HepG2 (cell line): ENCODE measurements around the gene TLR2. TPM values are rescaled to one million over a fixed set of nuclear protein-coding genes. Genes with fewer than 3 reads are reported as not detected.

Experiments
- ATAC-seq: fragments of 200-7000 bp; cut with Tn5 transposase; 3 replicates; pipeline ENCODE4 v1.9.1; 2020; ENCODE audit warnings: mild to moderate bottlenecking, moderate library complexity
- BruUV-seq: library from RNA; stranded (reverse); fragments of 400-500 nt; replicated peaks from 2 replicates; lab custom pipeline; 2021; lab: Mats Ljungman, UMichigan
- CTCF ChIA-PET: fragments of 300-600 bp; formaldehyde crosslinking; extraction: SDS; loops from one replicate; lab custom pipeline; 2021; ENCODE audit warnings: low total read pairs, inconsistent platforms, low intra/inter-chr PET ratio; lab: Yijun Ruan, JAX
- POLR2A ChIA-PET: fragments of 350-600 bp; sonication (Branson Sonifier 250); formaldehyde crosslinking; loops from one replicate; lab custom pipeline; 2020; ENCODE audit warnings: antibody characterized with exemption, inconsistent platforms; lab: Yijun Ruan, JAX
- DNase-seq: peaks from one replicate; pipeline ENCODE4 v3.0.0-alpha.2; 2015; ENCODE audit warnings: low spot score
- FAIRE-seq: peaks from 3 replicates; lab custom pipeline; 2011; peaks lifted over from hg19 to GRCh38; lab: Jason Lieb, UNC
- H2AFZ ChIP-seq: one replicate; pipeline ENCODE4 v1.6.1; 2011; ENCODE audit warnings: low read length, inconsistent platforms
- H3K27ac ChIP-seq: fragments of 300-600 bp; 3 replicates; pipeline ENCODE4 v1.8.0; 2011; ENCODE audit warnings: mixed run types, mild to moderate bottlenecking, mixed read lengths, low read length, inconsistent platforms; ENCODE audit not compliant: insufficient read depth; ENCODE audit errors: extremely low read length
- H3K27me3 ChIP-seq, 2 experiments: fragments of 200-600 bp in 1 of 2; 2 replicates in 1 of 2; 3 replicates in 1 of 2; pipeline versions ENCODE4 v1.6.0 to v1.8.0; 2011; ENCODE audit warnings: low read length in 2 of 2, mild to moderate bottlenecking in 2 of 2, moderate library complexity in 2 of 2, inconsistent platforms in 1 of 2; ENCODE audit not compliant: insufficient read depth in 2 of 2, control insufficient read depth in 1 of 2
- H3K36me3 ChIP-seq, 2 experiments: fragments of 200-600 bp in 1 of 2; replicated peaks in 1 of 2; 2 replicates in 1 of 2; 3 replicates in 1 of 2; pipeline versions ENCODE4 v1.5.1 to v1.8.0; 2011; ENCODE audit warnings: low read length in 2 of 2, inconsistent platforms in 1 of 2; ENCODE audit not compliant: insufficient read depth in 2 of 2, control insufficient read depth in 1 of 2
- H3K4me1 ChIP-seq: 2 replicates; pipeline ENCODE4 v1.5.1; 2012; ENCODE audit warnings: low read length, inconsistent platforms; ENCODE audit not compliant: insufficient read depth
- H3K4me2 ChIP-seq: 2 replicates; pipeline ENCODE4 v1.6.0; 2011; ENCODE audit warnings: low read depth, low read length, inconsistent platforms
- H3K4me3 ChIP-seq, 3 experiments: fragments of 200-600 bp in 1 of 3; sonication (generic), shearing (Covaris generic) in 1 of 3; replicated peaks in 1 of 3; 2 replicates each; pipeline ENCODE4 v1.5.1; 2011 to 2016; ENCODE audit warnings: low read length in 3 of 3, inconsistent platforms in 2 of 3, low read depth in 2 of 3, mild to moderate bottlenecking in 2 of 3, control low read depth in 1 of 3, mixed read lengths in 1 of 3; ENCODE audit not compliant: insufficient read depth in 1 of 3
- H3K79me2 ChIP-seq: one replicate; pipeline ENCODE4 v1.6.1; 2011; ENCODE audit warnings: low read length, inconsistent platforms; ENCODE audit not compliant: insufficient read depth
- H3K9ac ChIP-seq: 2 replicates; pipeline ENCODE4 v1.6.0; 2011; ENCODE audit warnings: mild to moderate bottlenecking, low read depth, low read length, inconsistent platforms; ENCODE audit not compliant: insufficient read depth
- H3K9me3 ChIP-seq: 2 replicates; pipeline ENCODE4 v1.5.1; 2012; ENCODE audit warnings: mild to moderate bottlenecking, low read length
- H4K20me1 ChIP-seq: 2 replicates; pipeline ENCODE4 v1.6.0; 2011; ENCODE audit warnings: inconsistent platforms, mild to moderate bottlenecking, low read length, moderate library complexity; ENCODE audit not compliant: insufficient read depth
- CENPT ChIP-seq: sonication (generic); formaldehyde crosslinking; IDR thresholded peaks from 2 replicates; pipeline ENCODE4 v1.8.0; 2022; ENCODE audit warnings: low read depth, mild to moderate bottlenecking, moderate library complexity, missing genetic modification reagents
- CREM ChIP-seq, 2 experiments: sonication (generic) in 1 of 2; formaldehyde crosslinking in 1 of 2; IDR thresholded peaks; 2 replicates each; pipeline versions ENCODE4 v1.4.0 to v1.6.1; 2016 to 2020; ENCODE audit warnings: antibody characterized with exemption in 1 of 2, mild to moderate bottlenecking in 1 of 2, missing genetic modification reagents in 1 of 2
- ETV6 ChIP-seq: sonication (generic); formaldehyde crosslinking; conservative IDR thresholded peaks from 2 replicates; pipeline ENCODE4 v1.4.0; 2020; ENCODE audit warnings: missing genetic modification reagents
- HCFC1 ChIP-seq: fragments of 150-350 bp; IDR thresholded peaks from 2 replicates; pipeline ENCODE4 v1.6.1; 2014; ENCODE audit warnings: low read depth, low read length
- HOXA7 ChIP-seq: sonication (generic); formaldehyde crosslinking; IDR thresholded peaks from 2 replicates; pipeline ENCODE4 v1.8.1; 2022; ENCODE audit warnings: mild to moderate bottlenecking, missing genetic modification reagents, moderate library complexity
- JARID2 ChIP-seq: sonication (generic); formaldehyde crosslinking; IDR thresholded peaks from 2 replicates; pipeline ENCODE4 v1.8.1; 2023; ENCODE audit warnings: missing genetic modification reagents, inconsistent platforms; ENCODE audit not compliant: insufficient replicate concordance
- MYNN ChIP-seq: sonication (generic); formaldehyde crosslinking; IDR thresholded peaks from 2 replicates; pipeline ENCODE4 v1.4.0; 2020; ENCODE audit warnings: mild to moderate bottlenecking, low read depth, missing genetic modification reagents
- PAX8 ChIP-seq: sonication (generic); formaldehyde crosslinking; IDR thresholded peaks from 2 replicates; pipeline ENCODE4 v1.8.0; 2022; ENCODE audit warnings: mild to moderate bottlenecking, missing genetic modification reagents, borderline replicate concordance
- RFX1 ChIP-seq: fragments of 450-650 bp; IDR thresholded peaks from 2 replicates; pipeline ENCODE4 v1.6.1; 2017
- SCMH1 ChIP-seq: sonication (generic); formaldehyde crosslinking; IDR thresholded peaks from 2 replicates; pipeline ENCODE4 v1.9.0; 2021; ENCODE audit warnings: missing genetic modification reagents, mild to moderate bottlenecking, borderline replicate concordance
- ZNF383 ChIP-seq: sonication (generic); formaldehyde crosslinking; IDR thresholded peaks from 2 replicates; pipeline ENCODE4 v1.4.0; 2020; ENCODE audit warnings: missing genetic modification reagents, mild to moderate bottlenecking, borderline replicate concordance
- ZNF772 ChIP-seq: sonication (generic); formaldehyde crosslinking; IDR thresholded peaks from 2 replicates; pipeline ENCODE4 v1.5.0; 2020; ENCODE audit warnings: mild to moderate bottlenecking, missing genetic modification reagents
- WGBS: methylation state at CpG from one replicate; pipeline ENCODE4 v1.1.6; 2017; ENCODE audit warnings: low lambda C conversion rate; 5-methylcytosine and 5-hydroxymethylcytosine counted together
- in situ Hi-C: cut with HindIII; loops from 2 replicates; pipeline ENCODE4 v1.10.0; 2017; ENCODE audit warnings: low pct_unique_long_range_greater_than_20kb; ENCODE audit not compliant: extremely low pct_ligation_motif_present
- intact Hi-C: fragments of 100-400 bp; cut with micrococcal nuclease; formaldehyde crosslinking; loops from one replicate; pipeline ENCODE4 v1.10.0; 2022; ENCODE audit not compliant: unreplicated experiment
- polyA plus RNA-seq, 8 experiments: library from polyadenylated mRNA; depleted of rRNA in 3 of 8; stranded (reverse) in 7 of 8; unstranded in 1 of 8; fragments of >200 nt; fragmentation: Illumina TruSeq in 4 of 8; extraction: Trizol in 4 of 8; gene quantifications; 2 replicates each; pipeline versions ENCODE4 v1.2.1 to v1.2.3, GENCODE V29; 2011 to 2016; ENCODE audit warnings: low read depth in 4 of 8, missing spikeins in 1 of 8, mixed read lengths in 1 of 8; ENCODE audit not compliant: insufficient read depth in 1 of 8
- total RNA-seq, 5 experiments: library from RNA; depleted of rRNA; stranded (reverse); fragments of >200 nt; fragmentation: Illumina TruSeq; extraction: Trizol; gene quantifications; 2 replicates each; pipeline ENCODE4 v1.2.3, GENCODE V29; 2016; ENCODE audit warnings: low read depth in 1 of 5
- TF ChIP-seq, protein P1 (sequence below): sonication (generic); formaldehyde crosslinking; IDR thresholded peaks from 2 replicates; pipeline ENCODE4 v1.8.0; 2022; ENCODE audit warnings: missing genetic modification reagents, mild to moderate bottlenecking, inconsistent platforms, borderline replicate concordance
- TF ChIP-seq, protein P2 (sequence below): IDR thresholded peaks from 2 replicates; pipeline ENCODE4 v1.6.1; 2012; ENCODE audit warnings: low read depth, low read length, improper control_type of control experiment
- TF ChIP-seq, protein P3 (sequence below): sonication (generic); formaldehyde crosslinking; conservative IDR thresholded peaks from 2 replicates; pipeline ENCODE4 v1.4.0; 2020; ENCODE audit warnings: missing genetic modification reagents
- TF ChIP-seq, protein P4 (sequence below): sonication (generic); formaldehyde crosslinking; IDR thresholded peaks from 2 replicates; pipeline ENCODE4 v1.9.0; 2021; ENCODE audit warnings: missing genetic modification reagents, borderline replicate concordance

The TLR2 gene
- total and polyA plus RNA-seq, 2 of the 13 experiments (the other 11 are each of a cell fraction or from before 2014, with no cell fraction given): 0.63 to 0.73 TPM

DNA sequence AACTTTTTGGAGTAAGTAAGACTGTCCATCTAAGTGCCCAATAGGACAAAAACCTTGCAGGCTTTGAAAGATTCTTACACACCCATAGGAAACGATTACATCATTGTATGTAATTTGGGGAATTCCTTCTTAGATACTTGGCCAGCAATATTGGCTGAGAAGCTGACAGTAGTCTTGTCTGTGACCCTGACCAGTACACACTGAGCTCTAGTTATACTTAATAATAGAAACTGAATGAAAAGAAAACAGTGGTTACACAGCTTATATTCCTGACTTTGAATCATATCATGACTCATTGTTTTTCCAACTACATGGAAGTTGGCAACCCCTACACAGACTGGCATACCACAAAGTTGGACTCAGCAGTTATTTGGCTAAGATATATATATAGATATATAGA lies 7.1 kb upstream of the TLR2 start (continued):
- TF ChIP-seq, protein P1, sequence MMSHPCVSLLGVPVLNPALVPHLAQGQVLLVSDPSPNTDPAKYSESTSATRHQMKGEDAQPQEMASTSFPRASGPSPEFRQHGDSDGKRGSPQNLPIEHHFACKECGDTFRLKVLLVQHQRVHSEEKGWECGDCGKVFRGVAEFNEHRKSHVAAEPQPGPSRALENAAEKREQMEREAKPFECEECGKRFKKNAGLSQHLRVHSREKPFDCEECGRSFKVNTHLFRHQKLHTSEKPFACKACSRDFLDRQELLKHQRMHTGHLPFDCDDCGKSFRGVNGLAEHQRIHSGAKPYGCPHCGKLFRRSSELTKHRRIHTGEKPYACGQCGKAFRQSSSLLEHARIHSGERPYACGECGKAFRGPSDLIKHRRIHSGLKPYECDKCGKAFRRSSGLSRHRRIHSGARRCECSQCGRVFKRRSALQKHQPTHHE (CRISPR knock-in tag): no peak
- TF ChIP-seq HCFC1 (no peak), JARID2 (CRISPR knock-in tag) (no peak)

DNA sequence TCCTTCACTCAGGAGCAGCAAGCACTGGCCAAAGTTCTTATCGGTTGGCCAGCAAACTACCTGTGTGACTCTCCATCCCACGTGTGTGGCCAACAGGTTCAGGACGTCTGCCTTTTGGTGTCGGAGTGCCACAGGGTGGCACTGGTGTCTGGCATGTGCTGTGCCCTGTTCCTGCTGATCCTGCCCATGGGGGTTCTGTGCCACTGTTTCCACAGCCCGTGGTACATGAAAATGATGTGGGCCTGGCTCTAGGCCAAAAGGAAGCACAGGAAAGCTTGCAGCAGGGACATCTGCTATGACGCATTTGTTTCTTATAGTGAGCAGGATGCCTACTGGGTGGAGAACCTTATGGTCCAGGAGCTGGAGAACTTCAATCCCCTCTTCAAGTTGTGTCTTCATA lies 4.6 kb upstream of the TLR2 start:
- WGBS: 47% methylated on average over 4 of the region's 6 CpGs

More for the DNA sequence above, 4.6 kb upstream of the TLR2 start:
- no peak overlapping the region for H2AFZ ChIP-seq
- CTCF ChIA-PET: no interaction called here
- in situ Hi-C loops: no loop called here
- H3K27ac ChIP-seq: no peak overlapping the region
- no peak for DNase-seq
- H3K36me3 ChIP-seq: no peaks in the 10 kb centered on the region
- TF ChIP-seq RFX1: no peak
- TF ChIP-seq PAX8 (CRISPR knock-in tag): no peak
- no peak for TF ChIP-seq SCMH1 (CRISPR knock-in tag)
- no peak for TF ChIP-seq MYNN
- TF ChIP-seq, protein P2, sequence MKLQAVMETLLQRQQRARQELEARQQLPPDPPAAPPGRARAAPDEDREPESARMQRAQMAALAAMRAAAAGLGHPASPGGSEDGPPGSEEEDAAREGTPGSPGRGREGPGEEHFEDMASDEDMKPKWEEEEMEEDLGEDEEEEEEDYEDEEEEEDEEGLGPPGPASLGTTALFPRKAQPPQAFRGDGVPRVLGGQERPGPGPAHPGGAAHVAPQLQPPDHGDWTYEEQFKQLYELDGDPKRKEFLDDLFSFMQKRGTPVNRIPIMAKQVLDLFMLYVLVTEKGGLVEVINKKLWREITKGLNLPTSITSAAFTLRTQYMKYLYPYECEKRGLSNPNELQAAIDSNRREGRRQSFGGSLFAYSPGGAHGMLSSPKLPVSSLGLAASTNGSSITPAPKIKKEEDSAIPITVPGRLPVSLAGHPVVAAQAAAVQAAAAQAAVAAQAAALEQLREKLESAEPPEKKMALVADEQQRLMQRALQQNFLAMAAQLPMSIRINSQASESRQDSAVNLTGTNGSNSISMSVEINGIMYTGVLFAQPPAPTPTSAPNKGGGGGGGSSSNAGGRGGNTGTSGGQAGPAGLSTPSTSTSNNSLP: no peak
- TF ChIP-seq ZNF383 (CRISPR knock-in tag): no peak
- TF ChIP-seq, protein P3, sequence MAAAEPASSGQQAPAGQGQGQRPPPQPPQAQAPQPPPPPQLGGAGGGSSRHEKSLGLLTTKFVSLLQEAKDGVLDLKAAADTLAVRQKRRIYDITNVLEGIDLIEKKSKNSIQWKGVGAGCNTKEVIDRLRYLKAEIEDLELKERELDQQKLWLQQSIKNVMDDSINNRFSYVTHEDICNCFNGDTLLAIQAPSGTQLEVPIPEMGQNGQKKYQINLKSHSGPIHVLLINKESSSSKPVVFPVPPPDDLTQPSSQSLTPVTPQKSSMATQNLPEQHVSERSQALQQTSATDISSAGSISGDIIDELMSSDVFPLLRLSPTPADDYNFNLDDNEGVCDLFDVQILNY: no peak
- TF ChIP-seq, protein P4, sequence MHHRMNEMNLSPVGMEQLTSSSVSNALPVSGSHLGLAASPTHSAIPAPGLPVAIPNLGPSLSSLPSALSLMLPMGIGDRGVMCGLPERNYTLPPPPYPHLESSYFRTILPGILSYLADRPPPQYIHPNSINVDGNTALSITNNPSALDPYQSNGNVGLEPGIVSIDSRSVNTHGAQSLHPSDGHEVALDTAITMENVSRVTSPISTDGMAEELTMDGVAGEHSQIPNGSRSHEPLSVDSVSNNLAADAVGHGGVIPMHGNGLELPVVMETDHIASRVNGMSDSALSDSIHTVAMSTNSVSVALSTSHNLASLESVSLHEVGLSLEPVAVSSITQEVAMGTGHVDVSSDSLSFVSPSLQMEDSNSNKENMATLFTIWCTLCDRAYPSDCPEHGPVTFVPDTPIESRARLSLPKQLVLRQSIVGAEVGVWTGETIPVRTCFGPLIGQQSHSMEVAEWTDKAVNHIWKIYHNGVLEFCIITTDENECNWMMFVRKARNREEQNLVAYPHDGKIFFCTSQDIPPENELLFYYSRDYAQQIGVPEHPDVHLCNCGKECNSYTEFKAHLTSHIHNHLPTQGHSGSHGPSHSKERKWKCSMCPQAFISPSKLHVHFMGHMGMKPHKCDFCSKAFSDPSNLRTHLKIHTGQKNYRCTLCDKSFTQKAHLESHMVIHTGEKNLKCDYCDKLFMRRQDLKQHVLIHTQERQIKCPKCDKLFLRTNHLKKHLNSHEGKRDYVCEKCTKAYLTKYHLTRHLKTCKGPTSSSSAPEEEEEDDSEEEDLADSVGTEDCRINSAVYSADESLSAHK: no peak
- TF ChIP-seq HOXA7 (CRISPR knock-in tag): no peak
- no peak for TF ChIP-seq ETV6 (CRISPR knock-in tag)
- no peak for TF ChIP-seq CREM (IDR thresholded peaks at IDR 0.05)
- TF ChIP-seq CREM (CRISPR knock-in tag; IDR thresholded peaks at IDR 0.05): no peak
- no peak for TF ChIP-seq CENPT
- TF ChIP-seq ZNF772 (CRISPR knock-in tag): no peak
- TF ChIP-seq, all 625 proteins: peak for 0
- H3K4me2 ChIP-seq: no peak overlapping the region
- ATAC-seq (no peak), FAIRE-seq (no peak)
- BruUV-seq: no TSS peak
- H3K9me3 ChIP-seq: no peaks in the 10 kb centered on the region
- H3K4me3 ChIP-seq: no peak overlapping the region
- H3K79me2 ChIP-seq: no peaks in the 10 kb centered on the region
- no peak overlapping the region for H3K9ac ChIP-seq
- no peaks in the 10 kb centered on the region for H4K20me1 ChIP-seq
- no peaks in the 10 kb centered on the region for H3K4me1 ChIP-seq
- intact Hi-C loops: no loop called here
- POLR2A ChIA-PET: no interaction called here
- peaks cover 0 to 2% of the 10 kb centered on the region in 2 experiments; a peak in 1 of 5 replicates for H3K27me3 ChIP-seq
